Panc1 (cell line): Measurements from ENCODE around the gene RGS10.

Source experiments
- CTCF ChIP-seq: fragments of 450-650 bp; IDR thresholded peaks from 2 replicates; pipeline ENCODE4 v1.5.1; 2017; ENCODE audit warnings: mild to moderate bottlenecking
- TCF7L2 ChIP-seq: IDR thresholded peaks from 2 replicates; pipeline ENCODE4 v1.6.1; 2011; ENCODE audit warnings: mild to moderate bottlenecking, low read depth, low read length, inconsistent platforms

DNA sequence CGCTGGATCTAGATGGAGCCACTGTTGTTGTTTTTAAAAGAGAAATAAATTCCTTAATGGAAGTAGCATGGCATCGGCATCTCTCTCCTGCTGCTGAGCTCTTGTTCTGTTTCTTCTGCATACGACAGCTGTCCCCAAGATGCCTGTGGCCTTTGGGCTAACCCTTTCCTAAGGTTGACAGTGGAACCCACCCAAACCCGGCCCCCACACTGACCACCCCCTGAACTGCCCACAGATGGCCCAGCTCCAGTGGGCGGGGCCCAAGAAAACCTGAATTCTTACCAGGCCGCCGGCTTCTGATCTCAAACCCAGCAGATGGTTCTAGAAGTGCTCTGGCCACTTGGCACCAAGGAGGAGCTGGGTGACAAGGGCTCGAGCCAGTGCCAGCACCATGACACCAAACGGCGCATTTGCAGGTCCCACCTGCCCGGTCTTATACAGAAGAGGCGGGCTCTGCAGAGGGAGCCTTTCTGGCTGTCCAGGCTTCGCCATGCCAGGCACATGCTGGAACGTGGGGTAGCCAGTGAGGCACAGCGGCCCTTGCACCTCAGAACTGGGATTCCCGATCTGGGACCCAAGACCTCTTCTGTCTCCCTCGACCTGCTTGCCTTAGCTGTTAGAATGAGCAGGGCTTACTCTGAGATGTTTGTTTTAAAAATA lies 82.7 kb downstream of the RGS10 start:
- no peak for TF ChIP-seq TCF7L2
- TF ChIP-seq CTCF, result no peak
